Ovary (tissue), 3 donors: ENCODE data around the gene C16orf92.

Experiments
- CTCF ChIP-seq, 3 donors: fragments of 450-650 bp in 2 of 3; fragments of 200-600 bp in 1 of 3; IDR thresholded peaks; one replicate each; pipeline versions ENCODE4 v1.5.1 to v1.8.0; 2016 to 2022; ENCODE audit warnings: antibody characterized with exemption in 3 of 3, mild to moderate bottlenecking in 1 of 3
- EP300 ChIP-seq: sonication (generic); formaldehyde crosslinking; IDR thresholded peaks from one replicate; pipeline ENCODE4 v1.6.1; 2017; ENCODE audit warnings: antibody characterized with exemption
- POLR2A ChIP-seq: fragments of 450-650 bp; IDR thresholded peaks from one replicate; pipeline ENCODE4 v1.6.1; 2017; ENCODE audit warnings: antibody characterized with exemption, mild to moderate bottlenecking, moderate library complexity
- donor health status: DM: no; HTN: no; CAD: no.

DNA sequence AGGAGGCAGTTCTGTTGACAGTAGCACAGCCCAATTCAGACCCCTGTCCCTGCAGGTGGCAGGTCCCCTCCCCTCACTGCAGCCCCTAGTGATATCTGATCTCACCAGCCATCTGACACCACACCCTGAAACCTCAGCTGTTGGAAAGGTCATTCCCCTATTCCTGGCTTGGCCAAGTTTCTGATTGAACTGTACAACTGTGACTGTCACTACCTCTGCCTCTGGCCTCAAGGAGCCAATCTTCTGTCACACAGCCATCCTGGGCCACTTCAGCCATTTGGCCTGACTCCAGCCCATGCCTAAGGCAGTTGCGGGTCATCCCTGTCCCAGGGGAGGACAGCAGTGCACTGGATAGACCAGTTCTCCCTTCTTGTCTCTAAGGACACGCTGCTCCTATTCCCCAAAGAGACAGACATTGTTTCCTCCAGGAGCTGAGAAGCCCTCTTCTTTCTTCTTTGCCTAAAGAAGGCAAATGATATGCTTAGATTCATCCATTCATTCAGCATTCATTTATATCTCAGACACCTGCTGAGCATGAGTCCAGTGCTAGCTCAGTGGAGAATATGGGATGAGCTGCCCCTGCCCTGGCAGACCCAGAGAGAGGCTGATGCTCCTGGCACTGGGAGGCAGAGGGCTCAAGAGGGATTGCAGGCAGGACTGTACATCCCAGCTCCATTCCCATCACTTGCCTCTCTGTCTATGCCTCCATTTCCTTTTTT lies 38.0 kb downstream of the C16orf92 start:
- no peak for TF ChIP-seq CTCF (IDR thresholded peaks at IDR 0.05)
- TF ChIP-seq POLR2A, result no peak
- no peak for TF ChIP-seq EP300
